HEK293 (cell line): ENCODE data around the gene NOP56.

Experiments used
- BCL11B ChIP-seq: fragments of 450-650 bp; formaldehyde crosslinking; IDR thresholded peaks from 2 replicates; pipeline ENCODE4 v1.5.1; 2016; ENCODE audit warnings: low read depth, missing biosample characterization, missing genetic modification characterization
- EGR2 ChIP-seq: fragments of 450-650 bp; formaldehyde crosslinking; IDR thresholded peaks from 2 replicates; pipeline ENCODE4 v1.5.1; 2016; ENCODE audit warnings: low read depth, missing biosample characterization, missing genetic modification characterization
- GLIS2 ChIP-seq: fragments of 450-650 bp; formaldehyde crosslinking; IDR thresholded peaks from 2 replicates; pipeline ENCODE4 v1.5.1; 2016; ENCODE audit warnings: missing biosample characterization, missing genetic modification characterization
- HOXA7 ChIP-seq: sonication (generic); formaldehyde crosslinking; IDR thresholded peaks from 2 replicates; pipeline ENCODE4 v1.8.1; 2022; ENCODE audit warnings: missing genetic modification reagents, borderline replicate concordance
- KLF16 ChIP-seq: fragments of 450-650 bp; formaldehyde crosslinking; IDR thresholded peaks from 2 replicates; pipeline ENCODE4 v1.5.1; 2017; ENCODE audit warnings: missing biosample characterization, missing genetic modification characterization
- MYNN ChIP-seq: fragments of 450-650 bp; formaldehyde crosslinking; IDR thresholded peaks from 2 replicates; pipeline ENCODE4 v1.5.1; 2016; ENCODE audit warnings: missing biosample characterization, missing genetic modification characterization, borderline replicate concordance
- TRIM28 ChIP-seq: IDR thresholded peaks from 2 replicates; pipeline ENCODE4 v1.6.1; 2011; ENCODE audit warnings: low read length, control low read depth, borderline replicate concordance
- ZBTB17 ChIP-seq: fragments of 450-650 bp; formaldehyde crosslinking; IDR thresholded peaks from 2 replicates; pipeline ENCODE4 v1.5.1; 2016; ENCODE audit warnings: missing biosample characterization, missing genetic modification characterization
- ZFHX2 ChIP-seq: fragments of 450-650 bp; formaldehyde crosslinking; conservative IDR thresholded peaks from 2 replicates; pipeline ENCODE4 v1.5.1; 2016; ENCODE audit warnings: missing biosample characterization, missing genetic modification characterization
- ZNF140 ChIP-seq: fragments of 450-650 bp; formaldehyde crosslinking; IDR thresholded peaks from 2 replicates; pipeline ENCODE4 v1.5.1; 2016; ENCODE audit warnings: missing biosample characterization, missing genetic modification characterization
- ZNF211 ChIP-seq: fragments of 450-650 bp; formaldehyde crosslinking; IDR thresholded peaks from 2 replicates; pipeline ENCODE4 v1.5.1; 2016; ENCODE audit warnings: low read depth, missing biosample characterization, missing genetic modification characterization
- ZNF221 ChIP-seq: fragments of 450-650 bp; formaldehyde crosslinking; IDR thresholded peaks from 2 replicates; pipeline ENCODE4 v1.5.1; 2017; ENCODE audit warnings: missing biosample characterization, missing genetic modification characterization, borderline replicate concordance
- ZNF274 ChIP-seq, 2 experiments: fragments of 200-500 bp in 1 of 2; fragments of 450-650 bp in 1 of 2; sonication (Bioruptor generic) in 1 of 2; formaldehyde crosslinking in 1 of 2; IDR thresholded peaks; 2 replicates each; pipeline versions ENCODE4 v1.5.1 to v1.6.1; 2014 to 2016; ENCODE audit warnings: borderline replicate concordance in 1 of 2, inconsistent platforms in 1 of 2, low read length in 1 of 2, missing biosample characterization in 1 of 2, missing genetic modification characterization in 1 of 2
- ZNF335 ChIP-seq: fragments of 450-650 bp; formaldehyde crosslinking; conservative IDR thresholded peaks from 2 replicates; pipeline ENCODE4 v1.5.1; 2016; ENCODE audit warnings: missing biosample characterization, missing genetic modification characterization
- ZNF394 ChIP-seq: fragments of 450-650 bp; formaldehyde crosslinking; IDR thresholded peaks from 2 replicates; pipeline ENCODE4 v1.5.1; 2016; ENCODE audit warnings: missing biosample characterization, missing genetic modification characterization, mild to moderate bottlenecking, moderate library complexity, borderline replicate concordance
- ZNF48 ChIP-seq: fragments of 450-650 bp; formaldehyde crosslinking; IDR thresholded peaks from 2 replicates; pipeline ENCODE4 v1.5.1; 2016; ENCODE audit warnings: missing biosample characterization, missing genetic modification characterization
- ZNF530 ChIP-seq: fragments of 450-650 bp; formaldehyde crosslinking; IDR thresholded peaks from 2 replicates; pipeline ENCODE4 v1.5.1; 2016; ENCODE audit warnings: low read depth, missing biosample characterization, missing genetic modification characterization
- ZNF544 ChIP-seq: fragments of 450-650 bp; formaldehyde crosslinking; IDR thresholded peaks from 2 replicates; pipeline ENCODE4 v1.5.0; 2017; ENCODE audit warnings: missing biosample characterization, missing genetic modification characterization
- ZNF571 ChIP-seq: fragments of 450-650 bp; formaldehyde crosslinking; IDR thresholded peaks from 2 replicates; pipeline ENCODE4 v1.5.0; 2017; ENCODE audit warnings: missing biosample characterization, missing genetic modification characterization
- ZNF629 ChIP-seq: fragments of 450-650 bp; formaldehyde crosslinking; IDR thresholded peaks from 2 replicates; pipeline ENCODE4 v1.5.1; 2017; ENCODE audit warnings: missing biosample characterization, missing genetic modification characterization
- ZNF664 ChIP-seq: fragments of 450-650 bp; formaldehyde crosslinking; IDR thresholded peaks from 2 replicates; pipeline ENCODE4 v1.5.1; 2016; ENCODE audit warnings: missing biosample characterization, missing genetic modification characterization
- ZNF76 ChIP-seq: fragments of 450-650 bp; formaldehyde crosslinking; IDR thresholded peaks from 2 replicates; pipeline ENCODE4; 2016; ENCODE audit warnings: low read depth, missing biosample characterization, missing genetic modification characterization, borderline replicate concordance
- ZNF768 ChIP-seq: fragments of 450-650 bp; formaldehyde crosslinking; IDR thresholded peaks from 2 replicates; pipeline ENCODE4 v1.5.1; 2018; ENCODE audit warnings: missing biosample characterization, mild to moderate bottlenecking, missing genetic modification characterization
- TF ChIP-seq, protein P1 (sequence below): fragments of 450-650 bp; formaldehyde crosslinking; IDR thresholded peaks from 2 replicates; pipeline ENCODE4 v1.5.1; 2016; ENCODE audit warnings: missing biosample characterization, missing genetic modification characterization, low read depth
- TF ChIP-seq, protein P2 (sequence below): fragments of 450-650 bp; formaldehyde crosslinking; IDR thresholded peaks from 2 replicates; pipeline ENCODE4 v1.5.1; 2016; ENCODE audit warnings: missing biosample characterization, missing genetic modification characterization
- TF ChIP-seq, protein P3 (sequence below): fragments of 450-650 bp; formaldehyde crosslinking; IDR thresholded peaks from 2 replicates; pipeline ENCODE4 v1.5.1; 2016; ENCODE audit warnings: missing biosample characterization, missing genetic modification characterization
- TF ChIP-seq, protein P4 (sequence below): fragments of 450-650 bp; formaldehyde crosslinking; IDR thresholded peaks from 2 replicates; pipeline ENCODE4 v1.5.1; 2017; ENCODE audit warnings: missing biosample characterization, missing genetic modification characterization
- TF ChIP-seq, protein P5 (sequence below): fragments of 450-650 bp; formaldehyde crosslinking; IDR thresholded peaks from 2 replicates; pipeline ENCODE4 v1.5.1; 2016; ENCODE audit warnings: missing biosample characterization, missing genetic modification characterization
- TF ChIP-seq, protein P6 (sequence below): sonication (generic); formaldehyde crosslinking; IDR thresholded peaks from 2 replicates; pipeline ENCODE4 v1.8.1; 2022; ENCODE audit warnings: mild to moderate bottlenecking, moderate library complexity, missing genetic modification reagents
- TF ChIP-seq, protein P7 (sequence below): fragments of 450-650 bp; formaldehyde crosslinking; IDR thresholded peaks from 2 replicates; pipeline ENCODE4 v1.5.1; 2016; ENCODE audit warnings: missing biosample characterization, missing genetic modification characterization

The NOP56 gene

DNA sequence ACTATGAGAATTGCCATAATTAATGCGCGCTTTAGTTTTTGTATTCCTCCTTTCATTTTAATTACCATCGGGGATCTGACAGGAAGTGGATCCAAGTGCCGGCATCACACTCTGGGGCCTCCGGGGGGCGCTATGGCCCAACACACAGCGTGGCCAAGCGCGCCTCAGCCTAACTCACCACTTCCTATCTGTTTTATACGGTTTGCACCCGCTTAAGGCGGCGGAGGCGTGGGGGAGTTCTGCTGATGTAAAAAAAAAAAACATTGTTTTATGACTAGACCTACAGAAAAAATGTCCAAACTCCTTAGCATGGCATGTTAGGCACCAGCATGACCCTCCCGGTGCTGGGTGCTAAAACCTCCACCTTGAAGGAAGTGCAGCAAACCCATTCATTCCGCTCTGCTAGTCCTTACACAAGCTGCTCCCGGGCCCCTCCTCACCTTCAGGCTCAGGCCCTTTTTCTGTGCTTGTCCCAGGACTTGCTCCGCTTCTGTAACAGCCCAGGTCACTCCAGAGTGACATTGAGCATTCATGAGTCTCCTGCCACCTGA, 35.7 kb downstream of the NOP56 start (continued):
- TF ChIP-seq, protein P1, sequence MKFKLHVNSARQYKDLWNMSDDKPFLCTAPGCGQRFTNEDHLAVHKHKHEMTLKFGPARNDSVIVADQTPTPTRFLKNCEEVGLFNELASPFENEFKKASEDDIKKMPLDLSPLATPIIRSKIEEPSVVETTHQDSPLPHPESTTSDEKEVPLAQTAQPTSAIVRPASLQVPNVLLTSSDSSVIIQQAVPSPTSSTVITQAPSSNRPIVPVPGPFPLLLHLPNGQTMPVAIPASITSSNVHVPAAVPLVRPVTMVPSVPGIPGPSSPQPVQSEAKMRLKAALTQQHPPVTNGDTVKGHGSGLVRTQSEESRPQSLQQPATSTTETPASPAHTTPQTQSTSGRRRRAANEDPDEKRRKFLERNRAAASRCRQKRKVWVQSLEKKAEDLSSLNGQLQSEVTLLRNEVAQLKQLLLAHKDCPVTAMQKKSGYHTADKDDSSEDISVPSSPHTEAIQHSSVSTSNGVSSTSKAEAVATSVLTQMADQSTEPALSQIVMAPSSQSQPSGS (tag by site-specific recombination), result no peak
- TF ChIP-seq ZNF221, result no peak
- no peak for TF ChIP-seq ZNF211 (tag by site-specific recombination)
- peak; percentile 87 for TF ChIP-seq ZBTB17 (tag by site-specific recombination)
- no peak for TF ChIP-seq ZNF394 (tag by site-specific recombination)
- TF ChIP-seq HOXA7, result no peak
- TF ChIP-seq, protein P2, sequence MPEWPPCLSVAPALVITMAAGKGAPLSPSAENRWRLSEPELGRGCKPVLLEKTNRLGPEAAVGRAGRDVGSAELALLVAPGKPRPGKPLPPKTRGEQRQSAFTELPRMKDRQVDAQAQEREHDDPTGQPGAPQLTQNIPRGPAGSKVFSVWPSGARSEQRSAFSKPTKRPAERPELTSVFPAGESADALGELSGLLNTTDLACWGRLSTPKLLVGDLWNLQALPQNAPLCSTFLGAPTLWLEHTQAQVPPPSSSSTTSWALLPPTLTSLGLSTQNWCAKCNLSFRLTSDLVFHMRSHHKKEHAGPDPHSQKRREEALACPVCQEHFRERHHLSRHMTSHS (tag by site-specific recombination), result no peak
- TF ChIP-seq, protein P3, sequence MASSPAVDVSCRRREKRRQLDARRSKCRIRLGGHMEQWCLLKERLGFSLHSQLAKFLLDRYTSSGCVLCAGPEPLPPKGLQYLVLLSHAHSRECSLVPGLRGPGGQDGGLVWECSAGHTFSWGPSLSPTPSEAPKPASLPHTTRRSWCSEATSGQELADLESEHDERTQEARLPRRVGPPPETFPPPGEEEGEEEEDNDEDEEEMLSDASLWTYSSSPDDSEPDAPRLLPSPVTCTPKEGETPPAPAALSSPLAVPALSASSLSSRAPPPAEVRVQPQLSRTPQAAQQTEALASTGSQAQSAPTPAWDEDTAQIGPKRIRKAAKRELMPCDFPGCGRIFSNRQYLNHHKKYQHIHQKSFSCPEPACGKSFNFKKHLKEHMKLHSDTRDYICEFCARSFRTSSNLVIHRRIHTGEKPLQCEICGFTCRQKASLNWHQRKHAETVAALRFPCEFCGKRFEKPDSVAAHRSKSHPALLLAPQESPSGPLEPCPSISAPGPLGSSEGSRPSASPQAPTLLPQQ, result peak; percentile 47; the same call in 1 of the 2 replicates
- TF ChIP-seq ZNF629 (tag by site-specific recombination), result 0 out of 2 replicates have a peak, but pooled peaks have one; percentile 21
- TF ChIP-seq, protein P4, sequence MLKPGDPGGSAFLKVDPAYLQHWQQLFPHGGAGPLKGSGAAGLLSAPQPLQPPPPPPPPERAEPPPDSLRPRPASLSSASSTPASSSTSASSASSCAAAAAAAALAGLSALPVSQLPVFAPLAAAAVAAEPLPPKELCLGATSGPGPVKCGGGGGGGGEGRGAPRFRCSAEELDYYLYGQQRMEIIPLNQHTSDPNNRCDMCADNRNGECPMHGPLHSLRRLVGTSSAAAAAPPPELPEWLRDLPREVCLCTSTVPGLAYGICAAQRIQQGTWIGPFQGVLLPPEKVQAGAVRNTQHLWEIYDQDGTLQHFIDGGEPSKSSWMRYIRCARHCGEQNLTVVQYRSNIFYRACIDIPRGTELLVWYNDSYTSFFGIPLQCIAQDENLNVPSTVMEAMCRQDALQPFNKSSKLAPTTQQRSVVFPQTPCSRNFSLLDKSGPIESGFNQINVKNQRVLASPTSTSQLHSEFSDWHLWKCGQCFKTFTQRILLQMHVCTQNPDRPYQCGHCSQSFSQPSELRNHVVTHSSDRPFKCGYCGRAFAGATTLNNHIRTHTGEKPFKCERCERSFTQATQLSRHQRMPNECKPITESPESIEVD (tag by site-specific recombination), result no peak
- TF ChIP-seq MYNN, result no peak
- no peak for TF ChIP-seq BCL11B (tag by site-specific recombination)
- no peak for TF ChIP-seq ZNF544 (tag by site-specific recombination)
- TF ChIP-seq ZNF664 (tag by site-specific recombination), result no peak
- no peak for TF ChIP-seq TRIM28
- no peak for TF ChIP-seq ZNF140 (tag by site-specific recombination)
- TF ChIP-seq ZFHX2 (tag by site-specific recombination), result 0 out of 2 replicates have a peak, but pooled peaks have one; percentile 19
- no peak for TF ChIP-seq ZNF571 (tag by site-specific recombination)
- TF ChIP-seq KLF16 (tag by site-specific recombination), result no peak
- TF ChIP-seq EGR2 (tag by site-specific recombination), result 0 out of 2 replicates have a peak, but pooled peaks have one; percentile 14
- TF ChIP-seq ZNF335 (tag by site-specific recombination), result peak; percentile 55
- TF ChIP-seq ZNF76 (tag by site-specific recombination), result no peak
- TF ChIP-seq GLIS2 (tag by site-specific recombination), result no peak
- TF ChIP-seq ZNF274 (IDR thresholded peaks at IDR 0.05; ENCODE audit: low read length), result no peak
- no peak for TF ChIP-seq ZNF274 (tag by site-specific recombination; IDR thresholded peaks at IDR 0.05; ENCODE audit: borderline replicate concordance)
- TF ChIP-seq, protein P5, sequence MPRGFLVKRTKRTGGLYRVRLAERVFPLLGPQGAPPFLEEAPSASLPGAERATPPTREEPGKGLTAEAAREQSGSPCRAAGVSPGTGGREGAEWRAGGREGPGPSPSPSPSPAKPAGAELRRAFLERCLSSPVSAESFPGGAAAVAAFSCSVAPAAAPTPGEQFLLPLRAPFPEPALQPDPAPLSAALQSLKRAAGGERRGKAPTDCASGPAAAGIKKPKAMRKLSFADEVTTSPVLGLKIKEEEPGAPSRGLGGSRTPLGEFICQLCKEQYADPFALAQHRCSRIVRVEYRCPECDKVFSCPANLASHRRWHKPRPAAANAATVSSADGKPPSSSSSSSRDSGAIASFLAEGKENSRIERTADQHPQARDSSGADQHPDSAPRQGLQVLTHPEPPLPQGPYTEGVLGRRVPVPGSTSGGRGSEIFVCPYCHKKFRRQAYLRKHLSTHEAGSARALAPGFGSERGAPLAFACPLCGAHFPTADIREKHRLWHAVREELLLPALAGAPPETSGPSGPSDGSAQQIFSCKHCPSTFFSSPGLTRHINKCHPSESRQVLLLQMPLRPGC, result no peak
- TF ChIP-seq, protein P6, sequence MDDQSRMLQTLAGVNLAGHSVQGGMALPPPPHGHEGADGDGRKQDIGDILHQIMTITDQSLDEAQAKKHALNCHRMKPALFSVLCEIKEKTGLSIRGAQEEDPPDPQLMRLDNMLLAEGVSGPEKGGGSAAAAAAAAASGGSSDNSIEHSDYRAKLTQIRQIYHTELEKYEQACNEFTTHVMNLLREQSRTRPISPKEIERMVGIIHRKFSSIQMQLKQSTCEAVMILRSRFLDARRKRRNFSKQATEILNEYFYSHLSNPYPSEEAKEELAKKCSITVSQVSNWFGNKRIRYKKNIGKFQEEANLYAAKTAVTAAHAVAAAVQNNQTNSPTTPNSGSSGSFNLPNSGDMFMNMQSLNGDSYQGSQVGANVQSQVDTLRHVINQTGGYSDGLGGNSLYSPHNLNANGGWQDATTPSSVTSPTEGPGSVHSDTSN, result no peak
- TF ChIP-seq, protein P7, sequence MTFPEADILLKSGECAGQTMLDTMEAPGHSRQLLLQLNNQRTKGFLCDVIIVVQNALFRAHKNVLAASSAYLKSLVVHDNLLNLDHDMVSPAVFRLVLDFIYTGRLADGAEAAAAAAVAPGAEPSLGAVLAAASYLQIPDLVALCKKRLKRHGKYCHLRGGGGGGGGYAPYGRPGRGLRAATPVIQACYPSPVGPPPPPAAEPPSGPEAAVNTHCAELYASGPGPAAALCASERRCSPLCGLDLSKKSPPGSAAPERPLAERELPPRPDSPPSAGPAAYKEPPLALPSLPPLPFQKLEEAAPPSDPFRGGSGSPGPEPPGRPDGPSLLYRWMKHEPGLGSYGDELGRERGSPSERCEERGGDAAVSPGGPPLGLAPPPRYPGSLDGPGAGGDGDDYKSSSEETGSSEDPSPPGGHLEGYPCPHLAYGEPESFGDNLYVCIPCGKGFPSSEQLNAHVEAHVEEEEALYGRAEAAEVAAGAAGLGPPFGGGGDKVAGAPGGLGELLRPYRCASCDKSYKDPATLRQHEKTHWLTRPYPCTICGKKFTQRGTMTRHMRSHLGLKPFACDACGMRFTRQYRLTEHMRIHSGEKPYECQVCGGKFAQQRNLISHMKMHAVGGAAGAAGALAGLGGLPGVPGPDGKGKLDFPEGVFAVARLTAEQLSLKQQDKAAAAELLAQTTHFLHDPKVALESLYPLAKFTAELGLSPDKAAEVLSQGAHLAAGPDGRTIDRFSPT, result no peak
- no peak for TF ChIP-seq ZNF530 (tag by site-specific recombination)
- no peak for TF ChIP-seq ZNF768
- no peak for TF ChIP-seq ZNF48
